ENCODE data around the gene ADORA1. TPM values are rescaled to one million over a fixed set of nuclear protein-coding genes. Genes with fewer than 3 reads are reported as not detected.

ADORA1 gene
- total RNA-seq, 1 experiment from 2014 or later: 1.2 TPM

DNA sequence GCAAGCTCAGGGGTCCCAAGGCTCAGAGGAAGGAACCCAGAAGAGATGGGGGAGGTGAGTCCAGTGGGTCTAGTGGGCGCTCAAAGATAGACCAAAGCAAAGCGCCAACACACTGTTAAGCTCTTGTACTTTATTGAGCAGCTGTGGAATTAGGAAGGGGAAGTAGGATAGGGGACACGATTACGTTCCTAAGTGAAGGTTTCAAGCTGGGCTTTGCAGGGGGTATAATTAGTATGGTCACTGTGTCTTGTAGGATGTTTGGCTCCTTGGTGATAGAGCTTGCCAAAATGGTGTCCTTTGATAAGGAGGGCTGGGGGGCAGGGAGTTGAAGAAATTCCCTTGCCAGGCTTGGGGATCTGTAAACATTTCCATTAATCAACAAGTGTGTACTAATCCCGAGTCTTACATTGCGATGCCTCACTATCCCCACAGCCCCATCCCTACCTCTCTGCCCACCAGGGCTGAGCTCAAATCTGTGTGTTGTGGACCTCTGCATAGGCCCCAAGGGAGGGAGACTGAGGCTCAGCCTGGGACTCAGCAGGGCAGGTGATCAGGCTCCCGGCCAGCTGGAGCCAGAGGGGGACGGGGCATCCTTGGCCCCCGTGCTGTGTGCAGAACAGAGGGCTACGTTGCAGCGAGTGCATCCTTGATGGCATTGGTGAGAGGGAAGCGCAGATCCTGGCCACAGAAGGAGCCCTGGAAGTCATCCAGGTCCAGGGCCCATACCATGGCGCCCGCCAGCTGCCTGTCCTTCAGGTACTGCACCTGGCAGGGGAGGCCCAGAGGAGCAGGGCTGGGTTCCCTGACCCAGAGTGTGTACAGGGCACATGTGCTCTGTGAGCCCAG lies 51.5 kb downstream of the ADORA1 start:
- Histone ChIP-seq H3K4me1 (ENCODE audit: insufficient read depth, low read length, poor library complexity, severe bottlenecking) (no peaks in the 10 kb centered on the region), H3K4me3 (ENCODE audit: low read depth, low read length, poor library complexity, severe bottlenecking) (no peak overlapping the region), H3K27ac (ENCODE audit: low read depth, low read length, poor library complexity, severe bottlenecking) (no peak overlapping the region), H3K9me3 (ENCODE audit: low read depth, low read length, poor library complexity, severe bottlenecking) (no peaks in the 10 kb centered on the region), H3K36me3 (ENCODE audit: insufficient read depth, low read length, poor library complexity, severe bottlenecking) (no peaks in the 10 kb centered on the region), H3K27me3 (replicated peaks; ENCODE audit: insufficient read depth, low read depth, low read length, poor library complexity) (no peaks in the 10 kb centered on the region)
- POLR2A ChIA-PET (ENCODE audit: low non-redundant PET): no interaction called here
- no peak for TF ChIP-seq EZH2 (IDR thresholded peaks at IDR 0.05; ENCODE audit: borderline replicate concordance, low read depth, low read length, poor library complexity, severe bottlenecking)
- TF ChIP-seq, protein P1, sequence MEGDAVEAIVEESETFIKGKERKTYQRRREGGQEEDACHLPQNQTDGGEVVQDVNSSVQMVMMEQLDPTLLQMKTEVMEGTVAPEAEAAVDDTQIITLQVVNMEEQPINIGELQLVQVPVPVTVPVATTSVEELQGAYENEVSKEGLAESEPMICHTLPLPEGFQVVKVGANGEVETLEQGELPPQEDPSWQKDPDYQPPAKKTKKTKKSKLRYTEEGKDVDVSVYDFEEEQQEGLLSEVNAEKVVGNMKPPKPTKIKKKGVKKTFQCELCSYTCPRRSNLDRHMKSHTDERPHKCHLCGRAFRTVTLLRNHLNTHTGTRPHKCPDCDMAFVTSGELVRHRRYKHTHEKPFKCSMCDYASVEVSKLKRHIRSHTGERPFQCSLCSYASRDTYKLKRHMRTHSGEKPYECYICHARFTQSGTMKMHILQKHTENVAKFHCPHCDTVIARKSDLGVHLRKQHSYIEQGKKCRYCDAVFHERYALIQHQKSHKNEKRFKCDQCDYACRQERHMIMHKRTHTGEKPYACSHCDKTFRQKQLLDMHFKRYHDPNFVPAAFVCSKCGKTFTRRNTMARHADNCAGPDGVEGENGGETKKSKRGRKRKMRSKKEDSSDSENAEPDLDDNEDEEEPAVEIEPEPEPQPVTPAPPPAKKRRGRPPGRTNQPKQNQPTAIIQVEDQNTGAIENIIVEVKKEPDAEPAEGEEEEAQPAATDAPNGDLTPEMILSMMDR (conservative IDR thresholded peaks at IDR 0.05; ENCODE audit: low read depth, low read length): no peak
- intact Hi-C loops (cut with micrococcal nuclease; ENCODE audit: unreplicated experiment): no loop called here
- DNase-seq (ENCODE audit: low spot score): peak; percentile 58
- BruUV-seq (replicated peaks): no TSS peak
- CTCF ChIA-PET: no interaction called here

DNA sequence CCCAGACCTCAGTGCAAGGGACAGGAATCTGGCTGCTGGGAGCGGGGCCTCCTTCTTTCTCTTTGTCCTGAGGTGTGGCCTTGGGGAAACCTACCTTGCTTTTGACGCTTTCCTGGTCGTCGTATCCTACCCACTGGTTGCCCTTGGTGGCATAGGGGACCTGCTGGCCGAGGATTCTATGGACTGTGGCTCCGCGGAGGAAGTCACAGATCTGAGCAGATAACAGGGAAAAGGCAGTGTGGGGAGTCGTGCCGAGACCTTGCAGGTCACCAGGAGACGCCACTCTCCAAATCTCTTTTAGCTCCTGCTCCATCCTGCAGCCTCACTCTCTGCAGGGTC lies 52.1 kb downstream of the ADORA1 start:
- no peak for DNase-seq (ENCODE audit: low spot score)
- ChIA-PET CTCF (interaction anchor here (0.6 kb wide), 1 partner anchor 112 kb away, joined by 3 read pairs; no protein-coding TSS in a partner anchor), POLR2A (ENCODE audit: low non-redundant PET) (no interaction called here)
- no peaks in the 10 kb centered on the region for H3K4me1 ChIP-seq (ENCODE audit: insufficient read depth, low read length, poor library complexity, severe bottlenecking)
- H3K9me3 ChIP-seq (ENCODE audit: low read depth, low read length, poor library complexity, severe bottlenecking): no peaks in the 10 kb centered on the region
- intact Hi-C loops (cut with micrococcal nuclease; ENCODE audit: unreplicated experiment): no loop called here
- no peaks in the 10 kb centered on the region for H3K36me3 ChIP-seq (ENCODE audit: insufficient read depth, low read length, poor library complexity, severe bottlenecking)
- no TSS peak for BruUV-seq (replicated peaks)
- H3K27me3 ChIP-seq (replicated peaks; ENCODE audit: insufficient read depth, low read depth, low read length, poor library complexity): no peaks in the 10 kb centered on the region
- no peak overlapping the region for H3K4me3 ChIP-seq (ENCODE audit: low read depth, low read length, poor library complexity, severe bottlenecking)
- TF ChIP-seq EZH2 (IDR thresholded peaks at IDR 0.05; ENCODE audit: borderline replicate concordance, low read depth, low read length, poor library complexity, severe bottlenecking): no peak
- TF ChIP-seq, protein P1 (conservative IDR thresholded peaks at IDR 0.05; ENCODE audit: low read depth, low read length): no peak
- no peak overlapping the region for H3K27ac ChIP-seq (ENCODE audit: low read depth, low read length, poor library complexity, severe bottlenecking)

DNA sequence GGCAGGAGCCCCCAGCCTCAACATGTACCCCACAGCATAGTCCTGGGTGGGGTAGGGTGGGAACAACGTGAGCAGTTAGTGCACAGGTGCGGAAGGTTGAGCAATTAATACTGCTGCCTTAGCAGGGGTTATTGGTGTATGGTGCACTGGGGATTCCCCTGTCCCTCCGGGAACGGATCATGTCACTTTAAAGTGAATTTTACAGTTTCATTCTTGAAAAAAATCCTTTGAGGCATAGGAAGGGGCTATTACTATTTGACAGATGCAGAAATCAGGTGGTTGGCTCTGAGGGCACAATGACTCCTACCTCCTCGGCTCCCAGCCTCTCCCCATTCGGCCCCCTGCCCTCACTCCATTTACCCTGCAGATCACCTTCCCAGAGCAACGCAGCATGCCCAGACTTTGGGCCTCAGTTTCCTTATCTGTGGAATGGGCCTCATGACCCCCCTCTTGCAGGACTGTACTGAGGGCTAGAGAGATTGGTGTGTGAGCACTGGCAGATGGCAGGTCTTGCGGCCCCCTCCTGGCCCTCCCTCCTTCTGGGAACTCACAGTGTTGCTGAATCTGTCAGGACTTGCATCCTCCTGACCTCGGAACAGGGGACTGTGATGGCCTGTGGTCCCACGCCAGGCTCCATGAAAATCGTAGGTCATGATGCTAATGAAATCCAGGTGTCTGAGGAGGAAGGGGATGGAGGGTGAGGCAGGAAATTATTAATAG lies 53.2 kb downstream of the ADORA1 start:
- no TSS peak for BruUV-seq (replicated peaks)
- Histone ChIP-seq H3K36me3 (ENCODE audit: insufficient read depth, low read length, poor library complexity, severe bottlenecking) (no peaks in the 10 kb centered on the region), H3K4me1 (ENCODE audit: insufficient read depth, low read length, poor library complexity, severe bottlenecking) (no peaks in the 10 kb centered on the region), H3K27ac (ENCODE audit: low read depth, low read length, poor library complexity, severe bottlenecking) (no peak overlapping the region), H3K27me3 (replicated peaks; ENCODE audit: insufficient read depth, low read depth, low read length, poor library complexity) (no peaks in the 10 kb centered on the region), H3K9me3 (ENCODE audit: low read depth, low read length, poor library complexity, severe bottlenecking) (no peaks in the 10 kb centered on the region), H3K4me3 (ENCODE audit: low read depth, low read length, poor library complexity, severe bottlenecking) (no peak overlapping the region)
- TF ChIP-seq, protein P1 (conservative IDR thresholded peaks at IDR 0.05; ENCODE audit: low read depth, low read length): no peak
- ChIA-PET POLR2A (ENCODE audit: low non-redundant PET) (no interaction called here), CTCF (no interaction called here)
- DNase-seq (ENCODE audit: low spot score): no peak
- intact Hi-C loops (cut with micrococcal nuclease; ENCODE audit: unreplicated experiment): no loop called here
